ENCODE data around the gene NGB.

Gene NGB

DNA sequence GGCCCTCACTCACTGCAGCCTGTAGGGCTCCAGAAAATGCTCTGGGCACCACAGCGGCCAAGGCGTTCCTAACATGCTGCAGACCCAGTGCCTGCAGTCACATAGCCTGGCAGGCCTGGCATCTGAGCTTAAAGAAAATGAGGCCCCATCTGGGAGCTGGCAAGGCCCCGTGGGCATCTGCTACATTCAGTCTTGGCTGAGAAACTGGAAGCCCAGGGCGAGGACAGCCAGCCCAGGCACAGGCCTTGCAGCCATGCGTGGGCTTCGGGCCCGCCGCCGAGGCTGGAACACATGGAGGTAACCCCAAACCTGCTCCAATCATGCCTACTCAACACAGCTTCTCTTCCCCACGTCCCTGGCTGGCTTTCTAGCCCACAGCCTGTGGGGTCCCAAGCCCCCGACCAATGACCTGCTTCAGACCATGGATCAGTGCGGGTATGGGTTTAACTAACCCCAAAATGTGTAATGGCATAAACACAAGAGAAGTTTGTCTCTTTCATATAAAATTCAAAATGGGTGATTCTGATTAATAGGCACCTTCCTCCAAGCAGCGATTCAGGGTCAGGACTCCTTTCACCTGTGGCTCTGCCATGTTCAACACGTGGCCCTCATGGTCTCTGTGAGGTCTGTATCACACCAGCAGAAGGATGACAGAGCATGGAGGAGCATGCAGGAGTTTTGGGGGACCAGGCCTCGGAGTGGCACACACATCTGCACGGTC is 6.4 kb downstream of the NGB start:
- DNase-seq (ENCODE audit: low spot score): no peak

DNA sequence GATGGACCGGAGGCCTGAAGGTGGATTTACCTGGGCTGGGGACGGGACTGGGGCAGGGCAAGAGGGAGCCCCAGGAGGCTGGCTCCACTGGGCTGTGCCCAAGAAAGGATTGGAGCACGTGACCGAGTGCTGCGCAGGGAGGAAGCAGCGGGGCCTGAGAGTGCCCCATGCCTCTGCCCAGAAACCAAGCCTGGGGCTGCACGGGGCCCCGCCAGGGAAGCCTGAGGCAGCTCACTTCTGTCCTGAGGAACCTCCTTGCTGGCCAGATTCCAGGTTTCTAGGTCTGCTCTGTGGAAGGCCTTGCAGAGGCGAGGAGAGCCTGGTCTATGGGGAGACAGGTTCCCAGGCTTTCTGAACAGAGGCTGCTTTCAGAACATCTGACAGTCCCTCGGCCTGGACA is 10.4 kb downstream of the NGB start:
- DNase-seq (ENCODE audit: low spot score): no peak

DNA sequence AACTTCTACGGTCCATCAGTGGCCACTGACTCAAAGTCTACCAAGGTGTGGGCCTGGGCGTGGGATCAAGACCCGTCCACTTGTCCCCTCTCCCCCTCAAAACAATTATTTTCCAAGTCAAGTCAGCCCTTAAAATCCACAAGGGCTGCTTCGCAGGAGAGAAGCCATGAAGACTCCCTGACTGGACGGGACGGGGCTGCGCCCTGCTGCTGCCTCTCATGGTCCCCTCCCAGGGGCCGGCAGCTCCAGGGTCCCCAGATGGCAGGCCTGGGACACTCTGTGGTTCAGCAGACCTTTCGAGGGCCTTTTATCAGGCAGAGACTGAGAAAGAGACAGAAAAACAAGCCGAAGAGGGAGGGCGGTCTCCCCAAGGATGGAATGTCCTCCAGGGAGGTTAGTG is 10.8 kb downstream of the NGB start:
- DNase-seq (ENCODE audit: low spot score): no peak

DNA sequence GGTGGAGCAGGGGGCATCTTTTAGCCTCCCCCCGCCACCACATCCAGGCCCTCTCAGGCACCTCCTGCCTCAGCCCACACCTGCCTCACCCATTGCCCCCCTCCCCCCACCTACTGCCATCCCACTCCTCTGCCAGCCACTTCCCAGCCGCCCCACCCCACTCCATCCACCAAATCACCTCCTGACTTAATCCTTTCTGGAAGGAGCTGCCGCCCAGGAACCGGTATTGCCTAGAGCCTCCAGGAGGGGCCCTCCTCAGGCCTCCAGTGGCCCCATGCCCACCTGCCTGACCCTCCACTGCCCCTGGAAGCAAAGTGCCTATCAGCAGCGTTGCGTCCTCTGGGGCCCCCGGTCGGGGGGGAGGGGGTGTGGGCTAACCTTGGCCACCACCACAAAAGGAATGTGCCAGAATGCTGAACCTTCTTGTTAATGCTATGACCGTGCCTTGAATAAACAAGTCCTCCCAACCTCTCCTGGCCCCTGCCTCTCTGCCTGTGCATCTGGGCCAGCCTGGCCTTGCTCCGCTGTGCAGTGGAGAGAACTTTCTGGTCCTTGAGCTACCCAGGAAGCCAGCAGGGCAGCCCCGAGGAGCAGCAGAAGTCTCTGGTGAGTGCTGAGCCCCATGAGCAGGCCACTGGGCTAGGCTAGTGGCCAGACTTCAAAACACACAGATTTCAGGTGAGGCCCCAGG is 11.8 kb downstream of the NGB start:
- DNase-seq (ENCODE audit: low spot score): no peak

DNA sequence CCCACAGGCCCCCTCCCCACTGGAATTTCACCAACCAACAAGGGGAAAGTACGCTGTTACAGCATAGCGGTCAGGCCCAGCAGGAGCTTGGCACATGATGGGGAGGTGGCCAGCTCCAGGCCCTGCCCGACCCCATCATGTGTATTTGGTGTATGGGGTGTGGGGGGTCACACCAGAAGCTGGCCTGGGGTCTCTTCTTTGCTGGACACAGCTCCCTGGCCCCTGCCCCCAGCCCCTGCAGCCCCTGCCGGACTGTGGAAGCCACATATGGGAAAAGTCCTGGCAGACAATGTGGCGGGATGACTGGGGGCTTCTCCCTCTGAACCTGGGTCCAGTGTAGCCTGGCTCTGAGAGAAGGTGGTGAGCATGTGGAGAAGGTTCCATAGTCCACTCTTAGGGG is 12.4 kb downstream of the NGB start:
- DNase-seq (ENCODE audit: low spot score): no peak

DNA sequence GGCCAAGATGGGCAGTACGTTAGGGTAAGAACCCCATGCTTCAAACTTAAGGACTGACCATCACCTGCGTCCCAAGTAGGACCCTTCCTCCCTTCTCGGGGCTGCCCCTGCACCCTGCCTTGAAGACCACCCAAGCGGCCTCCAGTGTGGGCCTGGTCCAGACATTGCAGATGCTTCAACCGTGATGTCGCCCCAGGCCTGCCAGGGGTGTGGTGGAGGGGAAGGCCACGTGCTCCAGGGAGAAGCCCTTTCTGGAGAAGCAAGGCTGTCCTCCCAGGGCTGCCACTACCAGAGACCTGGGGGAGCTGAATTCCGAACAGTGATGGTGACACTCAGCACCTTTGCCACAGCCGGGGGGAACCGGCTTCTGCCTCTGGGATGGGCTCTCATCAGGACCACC is 13.3 kb downstream of the NGB start:
- no peak for DNase-seq (ENCODE audit: low spot score)

DNA sequence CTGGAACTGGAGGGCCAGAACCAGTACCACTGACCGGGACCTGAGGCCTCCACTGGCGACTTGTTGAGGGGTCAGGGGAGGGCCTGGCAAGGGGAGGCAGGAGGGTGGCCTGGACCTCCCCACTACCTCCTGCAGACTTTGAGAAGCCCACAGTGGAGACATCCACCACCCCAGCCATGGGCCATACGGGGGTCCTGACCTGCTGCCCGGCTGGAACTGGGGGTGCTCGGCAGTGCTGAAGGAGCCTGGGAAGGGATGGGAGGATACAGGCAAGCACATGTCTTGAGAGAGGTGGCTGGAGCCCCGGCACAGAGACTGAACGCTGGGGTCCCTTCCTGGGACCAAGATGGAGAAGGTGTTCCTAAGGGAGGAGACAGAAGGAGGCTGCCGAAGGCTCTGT is 14.3 kb downstream of the NGB start:
- no peak for DNase-seq (ENCODE audit: low spot score)

DNA sequence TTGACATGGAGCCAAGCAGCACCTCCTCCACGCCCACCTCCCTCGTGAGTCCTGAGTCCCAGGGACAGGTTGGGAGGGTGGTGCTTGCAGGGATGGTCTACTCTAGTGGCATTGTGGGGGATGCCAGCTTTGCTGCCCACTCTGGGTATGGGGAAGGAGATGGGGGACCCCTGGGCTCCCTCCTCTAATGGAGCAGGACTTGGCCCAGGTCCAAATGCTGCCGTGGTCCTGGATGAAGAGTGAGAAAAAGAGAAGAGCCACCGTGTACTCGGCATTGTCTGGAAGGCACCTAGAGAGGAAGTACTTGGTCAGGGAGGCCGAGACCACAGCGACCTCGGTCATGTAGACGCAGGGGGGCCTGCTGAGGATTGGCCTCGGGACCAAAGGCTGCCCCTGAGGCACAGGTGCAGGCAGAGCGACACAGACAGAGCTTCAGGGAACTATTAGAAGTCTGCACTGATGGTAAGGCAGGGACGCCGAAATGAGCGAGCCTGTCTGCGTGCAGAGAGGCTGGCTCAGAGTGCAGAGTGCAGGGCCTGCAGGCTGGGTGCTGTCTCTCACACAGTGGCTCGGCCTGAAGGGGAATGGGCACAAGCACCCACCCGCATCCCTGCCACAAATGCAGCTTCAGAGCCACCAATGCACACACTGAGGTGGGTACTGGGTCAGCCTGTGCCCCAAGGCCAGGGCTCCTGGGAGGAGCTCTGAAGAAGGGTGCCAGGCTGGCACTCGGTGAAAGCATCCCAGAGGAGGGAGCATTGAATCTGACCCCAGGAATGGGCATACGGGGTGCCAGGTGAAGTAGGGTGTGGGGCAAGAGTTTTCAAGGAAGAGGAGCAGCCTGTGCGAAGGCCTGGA is 17.4 kb downstream of the NGB start:
- no peak for DNase-seq (ENCODE audit: low spot score)

DNA sequence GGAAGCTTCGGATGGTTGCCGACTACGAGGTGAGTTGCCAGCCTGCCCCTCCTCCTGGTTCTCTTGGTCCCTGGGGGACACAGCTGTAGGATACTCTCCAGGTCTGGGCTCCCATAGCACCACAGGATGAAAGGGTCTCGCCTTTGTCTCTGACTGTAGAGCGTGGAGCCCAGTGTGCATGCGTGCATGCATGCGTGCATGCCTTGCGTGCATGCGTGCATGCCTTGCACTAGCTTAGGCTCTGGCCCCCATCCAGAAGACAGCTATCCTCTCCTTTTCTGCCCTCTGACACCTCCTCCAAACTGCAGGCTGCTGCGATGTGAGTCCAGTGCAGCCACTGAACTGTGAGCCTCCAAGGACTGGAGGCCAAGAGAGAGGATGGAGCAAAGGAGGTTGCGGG is 19.1 kb downstream of the NGB start:
- no peak for DNase-seq (ENCODE audit: low spot score)

DNA sequence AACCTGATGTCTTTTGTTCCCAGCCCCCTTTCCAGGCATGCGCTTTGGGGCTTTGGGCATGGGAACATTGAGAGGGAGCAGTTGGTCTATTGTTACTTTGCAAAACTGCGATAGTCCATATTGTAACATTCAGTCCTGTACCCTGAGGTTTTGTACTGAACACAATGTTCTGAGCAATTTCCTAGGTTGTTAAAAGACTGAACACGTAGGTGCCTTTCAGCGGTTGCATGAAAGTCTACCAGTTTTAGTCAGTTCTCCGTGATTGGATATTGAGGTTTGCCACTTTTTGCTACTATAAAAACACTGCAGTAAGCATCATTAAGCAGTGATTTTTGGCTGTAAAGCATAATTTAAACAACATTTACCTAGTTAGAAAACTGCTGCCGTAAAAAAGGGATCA is 20.1 kb downstream of the NGB start:
- no peak for DNase-seq (ENCODE audit: low spot score)

DNA sequence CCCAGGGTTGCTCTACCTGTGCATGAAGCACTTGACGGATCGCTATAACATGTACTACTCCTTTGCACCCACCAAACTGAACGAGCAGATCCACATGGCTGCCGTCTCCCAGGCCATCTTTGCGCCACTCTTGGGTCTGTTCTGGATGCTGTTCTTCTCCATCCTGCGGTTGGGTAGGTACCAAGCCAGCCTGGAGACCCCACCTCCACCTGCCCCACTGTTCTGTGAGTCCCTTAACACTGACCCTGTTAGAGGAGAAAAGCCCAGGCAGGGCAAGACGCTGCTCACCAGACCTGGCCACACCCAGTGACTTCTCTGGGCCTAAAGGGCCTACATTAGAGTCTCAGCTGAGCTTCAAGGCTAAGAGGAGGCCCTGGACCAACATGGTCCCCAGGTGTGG is 21.7 kb downstream of the NGB start:
- no peak for DNase-seq (ENCODE audit: low spot score)

DNA sequence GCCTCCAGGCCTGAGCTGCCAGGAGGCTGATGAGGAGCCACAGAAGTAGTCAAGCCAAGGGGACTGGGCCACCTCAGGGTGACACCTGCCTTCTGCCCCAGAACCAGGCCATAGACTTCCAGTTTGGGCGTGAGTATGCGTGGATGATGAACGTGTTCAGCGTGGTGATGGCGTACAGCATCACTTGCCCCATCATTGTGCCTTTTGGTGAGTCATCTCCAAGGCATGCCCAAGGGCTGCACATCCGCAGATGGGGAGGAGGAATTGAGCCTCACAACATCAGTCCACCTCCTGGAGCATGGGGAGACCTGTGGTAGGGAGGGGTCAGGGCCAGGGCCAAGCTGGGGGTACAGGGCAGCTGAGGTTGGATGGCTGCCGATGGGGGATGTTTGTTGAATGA is 22.3 kb downstream of the NGB start:
- no peak for DNase-seq (ENCODE audit: low spot score)

DNA sequence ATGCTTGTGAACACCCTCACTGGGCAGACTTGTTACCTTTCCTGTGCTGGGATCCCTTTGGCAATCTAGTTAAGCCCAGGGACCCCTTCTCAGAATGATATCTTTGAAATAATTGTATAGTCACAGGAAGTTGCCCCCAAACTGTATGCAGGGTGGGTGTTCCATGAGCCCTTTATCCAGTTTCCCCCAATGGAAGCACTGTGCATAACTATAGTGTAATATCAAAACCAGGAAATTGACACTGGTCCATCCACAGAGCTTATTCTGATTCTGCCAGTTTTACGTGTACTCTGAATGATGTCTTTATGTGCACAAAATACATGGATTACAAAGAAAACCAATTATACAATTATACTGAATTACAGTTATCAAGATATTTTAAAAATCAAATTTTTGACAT is 24.2 kb downstream of the NGB start:
- DNase-seq (ENCODE audit: low spot score): no peak

DNA sequence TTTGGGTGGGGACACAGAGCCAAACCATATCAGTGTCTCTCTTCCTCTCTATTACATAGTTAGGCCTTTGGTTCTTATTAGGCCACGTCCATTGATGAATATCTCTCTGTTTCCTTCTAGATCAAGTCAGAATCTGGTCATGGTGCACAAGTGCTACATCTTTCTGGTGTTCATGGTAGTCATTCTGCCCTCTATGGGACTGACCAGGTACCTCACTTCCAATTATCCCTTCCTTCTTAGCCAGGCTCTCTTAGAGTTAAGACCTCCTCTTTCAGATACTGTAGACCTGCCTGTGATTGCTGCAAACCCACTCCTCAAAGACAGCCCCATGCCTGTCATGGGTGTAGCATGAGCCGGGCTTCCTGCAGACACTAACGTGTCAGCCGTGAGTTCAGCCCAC is 25.2 kb downstream of the NGB start:
- no peak for DNase-seq (ENCODE audit: low spot score)

DNA sequence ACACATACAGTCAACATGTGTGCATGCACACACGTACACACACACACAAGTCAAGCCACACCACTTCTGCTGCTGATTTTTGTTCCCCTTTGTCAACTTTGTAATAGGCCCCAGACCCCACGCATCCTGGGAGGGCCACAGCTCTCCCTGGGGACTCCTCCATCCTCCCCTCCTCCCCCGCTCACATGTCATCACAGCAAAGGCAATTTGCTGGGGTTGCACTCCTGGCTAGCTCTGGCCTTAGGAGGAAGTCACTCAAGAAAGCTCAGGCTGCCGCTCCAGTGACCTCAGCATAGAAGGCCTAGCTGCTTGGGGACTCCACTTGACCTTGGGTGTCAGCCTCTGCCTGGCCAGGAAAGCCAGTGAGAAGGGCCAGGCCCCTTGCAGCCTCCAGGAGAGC is 27.2 kb downstream of the NGB start:
- no peak for DNase-seq (ENCODE audit: low spot score)

DNA sequence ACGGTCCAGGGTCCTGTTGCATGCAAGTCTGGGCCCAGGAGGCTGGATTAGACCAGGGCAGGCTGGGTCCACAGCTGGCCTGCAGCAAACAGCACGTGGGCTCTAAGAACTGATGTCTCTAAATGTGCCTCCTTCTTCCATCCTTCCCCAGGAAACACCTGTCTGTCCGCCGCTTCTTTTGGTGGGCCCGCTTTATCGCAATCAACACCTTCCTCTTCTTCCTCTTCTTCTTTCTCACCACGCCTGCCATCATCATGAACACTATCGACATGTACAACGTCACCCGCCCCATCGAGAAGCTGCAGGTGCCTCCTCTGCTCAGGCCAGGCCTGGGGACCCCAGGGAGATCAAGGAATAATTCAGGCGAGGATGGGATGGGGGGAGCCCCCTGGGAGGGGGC is 28.3 kb downstream of the NGB start:
- DNase-seq (ENCODE audit: low spot score): no peak

DNA sequence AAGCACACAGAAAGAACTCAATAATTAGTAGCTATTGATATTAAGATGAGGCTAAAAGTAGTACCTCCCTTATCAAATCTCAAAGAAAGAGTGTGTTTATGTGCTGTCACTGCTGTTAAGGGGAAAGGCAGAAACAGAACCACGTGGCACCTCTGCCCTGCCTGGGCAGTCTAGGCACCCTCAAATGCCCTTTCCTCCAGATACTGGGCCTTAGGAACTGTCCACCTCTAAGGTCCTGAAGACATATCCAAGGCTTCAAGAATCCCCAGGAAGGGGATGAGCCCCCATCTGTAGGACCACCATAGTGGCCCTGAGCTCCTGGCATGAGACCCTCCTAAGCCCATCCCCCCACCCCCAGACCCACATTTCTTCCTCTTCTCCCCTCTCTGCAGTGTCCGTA is 29.1 kb downstream of the NGB start:
- no peak for DNase-seq (ENCODE audit: low spot score)

DNA sequence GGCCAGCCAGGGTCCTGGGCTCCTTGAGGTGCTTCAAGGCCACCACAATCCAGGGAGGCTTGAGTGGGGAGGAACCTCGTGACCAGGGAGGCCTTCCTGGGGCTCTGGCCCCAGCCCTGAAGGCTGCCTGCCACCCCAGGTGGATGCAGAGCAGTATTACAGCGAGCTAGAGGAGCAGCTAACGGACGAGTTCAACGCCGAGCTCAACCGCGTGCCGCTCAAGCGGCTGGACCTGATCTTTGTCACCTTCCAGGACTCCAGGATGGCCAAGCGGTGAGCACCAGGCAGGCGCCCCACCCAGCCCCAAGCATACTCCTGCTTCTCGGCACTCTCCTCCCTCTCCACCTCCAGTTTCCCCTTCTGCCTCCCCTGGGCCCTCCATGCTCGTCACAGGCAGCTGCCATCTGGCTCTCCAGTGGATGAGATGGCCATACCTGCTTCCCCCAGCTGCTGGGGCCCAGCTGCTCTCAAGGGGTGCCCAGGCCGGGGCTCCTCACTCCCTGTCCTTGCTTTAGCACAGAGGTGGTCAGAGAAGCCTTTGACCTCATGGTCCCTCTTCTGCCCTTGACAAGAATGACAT is 30.6 kb downstream of the NGB start:
- DNase-seq (ENCODE audit: low spot score): no peak

DNA sequence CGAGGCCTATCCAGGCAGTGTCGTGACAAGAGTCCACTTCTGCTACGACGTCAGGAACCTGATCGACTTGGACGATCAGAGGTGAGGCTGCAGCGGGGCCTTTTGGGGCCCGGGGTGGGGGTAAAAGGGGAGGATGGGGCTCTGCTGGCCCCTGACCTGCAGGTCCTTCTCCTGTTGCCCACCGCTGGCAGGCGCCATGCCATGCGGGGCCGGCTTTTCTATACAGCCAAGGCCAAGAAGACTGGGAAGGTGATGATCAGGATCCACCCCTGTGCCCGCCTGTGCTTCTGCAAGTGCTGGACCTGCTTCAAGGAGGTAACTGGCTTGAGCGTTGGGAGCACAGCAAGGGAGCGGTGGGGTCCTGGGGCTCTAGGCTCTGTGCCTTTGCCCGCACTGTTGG is 31.6 kb downstream of the NGB start:
- no peak for DNase-seq (ENCODE audit: low spot score)

DNA sequence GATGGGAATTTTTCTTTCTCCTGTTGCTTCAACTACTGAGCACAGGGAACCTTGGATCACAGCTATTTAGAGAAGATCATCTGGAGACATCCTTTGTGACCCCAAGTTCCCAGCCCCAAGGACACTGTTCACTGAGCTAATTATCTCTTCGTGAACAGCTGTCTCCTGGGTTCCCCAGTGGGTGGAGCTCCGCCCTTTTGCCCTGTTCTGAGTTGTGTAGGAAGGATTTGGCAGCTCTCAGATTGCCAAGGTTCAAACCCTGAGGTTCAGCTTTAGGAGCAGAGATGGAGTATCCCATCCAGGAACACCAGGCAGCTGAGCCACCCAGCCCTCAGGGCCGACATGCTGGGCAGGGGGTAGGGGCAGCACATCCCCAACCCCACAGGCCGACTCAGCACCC is 32.0 kb downstream of the NGB start:
- no peak for DNase-seq (ENCODE audit: low spot score)

DNA sequence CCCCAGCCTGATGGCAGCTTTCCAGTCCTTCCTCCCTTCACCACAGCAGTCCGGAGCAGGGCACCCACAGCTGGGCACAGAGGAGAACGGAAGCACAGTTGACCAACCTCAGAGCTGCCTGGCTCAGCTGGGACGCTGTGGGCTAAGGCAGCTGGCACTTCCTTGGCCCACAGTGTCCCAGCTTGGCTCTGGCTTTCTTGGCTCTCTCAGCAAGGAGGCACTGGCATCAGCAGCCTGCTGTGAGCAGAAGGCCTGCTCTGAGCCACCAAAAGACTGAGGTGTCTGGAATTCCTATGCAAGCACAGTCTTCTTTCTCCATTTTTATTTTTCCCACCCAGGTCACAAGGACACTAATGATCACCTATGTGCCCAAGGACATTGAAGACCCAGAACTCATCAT is 32.6 kb downstream of the NGB start:
- DNase-seq (ENCODE audit: low spot score): no peak

DNA sequence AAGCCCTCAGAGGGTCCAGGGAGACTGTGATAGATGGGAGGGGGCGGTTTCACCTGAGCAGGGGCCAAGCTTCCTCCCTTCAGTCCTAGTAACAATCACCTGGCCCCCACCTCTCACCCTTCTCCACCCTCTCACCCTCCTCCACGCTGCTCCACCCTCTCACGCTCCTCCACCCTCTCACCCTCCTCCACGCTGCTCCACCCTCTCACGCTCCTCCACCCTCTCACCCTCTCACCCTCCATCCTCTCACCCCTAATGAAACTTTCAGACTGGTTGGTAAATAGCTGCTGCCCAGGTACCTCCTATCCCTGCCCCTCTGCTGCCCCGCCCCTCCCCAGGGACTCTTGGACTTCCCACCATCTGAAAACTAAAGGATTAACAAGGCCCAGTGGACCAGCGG is 34.2 kb downstream of the NGB start:
- DNase-seq (ENCODE audit: low spot score): no peak

DNA sequence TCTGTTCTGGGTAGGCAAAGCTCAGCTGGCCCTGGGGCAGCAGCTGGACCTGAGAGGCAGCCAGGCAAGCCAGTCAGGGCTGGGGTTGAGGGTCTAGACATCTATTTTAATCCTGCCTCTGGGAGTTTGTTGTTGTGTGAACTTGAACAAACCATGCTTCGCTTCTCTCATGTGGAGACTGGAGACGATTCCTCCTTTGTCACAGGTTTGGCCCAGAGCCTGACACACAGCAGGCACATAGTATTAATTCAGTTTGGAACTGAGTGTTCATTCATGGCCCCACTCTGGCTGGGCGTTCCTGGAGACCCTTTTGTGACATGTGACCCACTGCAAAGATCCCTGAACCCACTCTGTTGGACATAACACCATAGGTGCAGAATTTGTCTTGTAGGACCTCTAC is 39.3 kb downstream of the NGB start:
- no peak for DNase-seq (ENCODE audit: low spot score)

Data from HuH-7.5 (cell line).